NCI-H2196 (cell line): ENCODE results near the gene LMNTD1.
"Not testable (repeated sequence)": the region's sequence is repeated elsewhere in the genome, so short reads cannot be mapped to it uniquely, and the experiment has no call there.

ENCODE experiments used
- DNase-seq: peaks from one replicate; lab custom pipeline; 2025; ENCODE audit not compliant: unreplicated experiment; lab: John Stamatoyannopoulos, UW

The LMNTD1 gene

GRCh38 chr12:25433581-25434325 is 119.3 kb downstream of the LMNTD1 start:
- DNase-seq: no peak

DNA sequence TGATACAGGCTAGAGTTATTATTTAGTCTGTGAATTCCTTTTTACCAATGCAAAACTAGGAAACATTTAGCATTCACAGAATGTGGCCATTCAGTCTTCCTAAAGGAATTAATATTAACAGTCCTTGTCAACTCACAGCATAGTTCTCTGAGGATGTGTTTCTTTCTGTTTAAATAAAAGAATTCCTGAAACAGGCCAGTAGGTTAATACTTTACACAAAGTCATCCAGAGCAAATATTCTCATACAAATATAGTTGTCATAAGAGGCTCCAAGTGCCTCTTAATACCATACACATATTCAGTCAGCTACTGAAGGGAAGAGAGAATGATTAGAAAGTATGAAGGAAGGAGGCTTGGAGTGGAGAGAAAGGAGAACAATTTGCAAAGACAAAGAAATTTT is 120.1 kb downstream of the LMNTD1 start:
- no peak for DNase-seq

- DNase-seq: no peak
These were observed 125.5 kb downstream of the LMNTD1 start for GRCh38 chr12:25427337-25428249.

GRCh38 chr12:25426821-25427220 is 126.3 kb downstream of the LMNTD1 start:
- DNase-seq: not testable (repeated sequence)
